GM12878 (cell line): Measurements from ENCODE around the gene NPHP1.
"Not testable (repeated sequence)": the region's sequence is repeated elsewhere in the genome, so short reads cannot be mapped to it uniquely, and the experiment has no call there.

Experiments used
- ASH2L ChIP-seq: fragments of 300-600, 200-600 bp; sonication (generic); IDR thresholded peaks from 2 replicates; pipeline ENCODE4 v1.6.1; 2017; ENCODE audit warnings: low read depth, mild to moderate bottlenecking, borderline replicate concordance
- ATF2 ChIP-seq: IDR thresholded peaks from 2 replicates; pipeline ENCODE4 v1.6.1; 2012; ENCODE audit warnings: low read length, inconsistent platforms
- BCLAF1 ChIP-seq: fragments of 450-650 bp; IDR thresholded peaks from 2 replicates; pipeline ENCODE4 v1.6.1; 2017; ENCODE audit warnings: antibody characterized with exemption, mild to moderate bottlenecking, moderate library complexity
- CHD2 ChIP-seq: IDR thresholded peaks from 2 replicates; pipeline ENCODE4 v1.6.1; 2011; ENCODE audit warnings: low read depth, low read length, improper control_type of control experiment, borderline replicate concordance
- CTCF ChIP-seq, 3 experiments: IDR thresholded peaks in 2 of 3; conservative IDR thresholded peaks in 1 of 3; 2 replicates each; pipeline ENCODE4 v1.5.1; 2011; ENCODE audit warnings: low read depth in 3 of 3, low read length in 3 of 3, mild to moderate bottlenecking in 3 of 3, control low read depth in 2 of 3, moderate library complexity in 2 of 3, inconsistent platforms in 1 of 3, mixed read lengths in 1 of 3; ENCODE audit not compliant: control insufficient read depth in 2 of 3, insufficient read depth in 1 of 3; ENCODE audit errors: extremely low read depth in 1 of 3
- KDM1A ChIP-seq: fragments of 200-600 bp; sonication (generic); IDR thresholded peaks from 2 replicates; pipeline ENCODE4 v1.6.1; 2016; ENCODE audit warnings: borderline replicate concordance
- NFYB ChIP-seq: IDR thresholded peaks from 2 replicates; pipeline ENCODE4 v1.6.1; 2011; ENCODE audit warnings: low read depth, mild to moderate bottlenecking, low read length, improper control_type of control experiment, moderate library complexity; ENCODE audit not compliant: insufficient read depth
- POLR2AphosphoS2 ChIP-seq: IDR thresholded peaks from 2 replicates; pipeline ENCODE4 v1.6.1; 2011; ENCODE audit warnings: low read depth, mild to moderate bottlenecking, low read length, improper control_type of control experiment, moderate library complexity
- TAF1 ChIP-seq: IDR thresholded peaks from 2 replicates; pipeline ENCODE4 v1.6.1; 2011; ENCODE audit warnings: mild to moderate bottlenecking, low read depth, low read length, borderline replicate concordance
- USF2 ChIP-seq: IDR thresholded peaks from 2 replicates; pipeline ENCODE4 v1.6.1; 2011; ENCODE audit warnings: low read depth, low read length, improper control_type of control experiment, borderline replicate concordance
- ZBTB33 ChIP-seq: fragments of 450-650 bp; IDR thresholded peaks from 2 replicates; pipeline ENCODE4 v1.6.1; 2017; ENCODE audit warnings: mild to moderate bottlenecking
- ZNF24 ChIP-seq: fragments of 450-650 bp; IDR thresholded peaks from 2 replicates; pipeline ENCODE4 v1.6.1; 2017; ENCODE audit warnings: antibody characterized with exemption, mild to moderate bottlenecking
- ZNF274 ChIP-seq: IDR thresholded peaks from one replicate; pipeline ENCODE4 v1.8.0; 2011; ENCODE audit not compliant: insufficient read length, insufficient read depth

GRCh38 chr2:110083162-110083561 lies 121.7 kb downstream of the NPHP1 start:
- TF ChIP-seq NFYB; CTCF (IDR thresholded peaks at IDR 0.05 in 2 of 3, conservative IDR thresholded peaks at IDR 0.05 in 1 of 3; ENCODE audit: control insufficient read depth in 2 of 3, extremely low read depth in 1 of 3, insufficient read depth in 1 of 3, low read depth in 3 of 3, low read length in 3 of 3); ZNF274; ASH2L; USF2; POLR2AphosphoS2; BCLAF1; KDM1A; CHD2; TAF1; ATF2; ZNF24; ZBTB33: not testable (repeated sequence)
